Measurements from ENCODE around the gene MAN1B1. TPM values are rescaled to one million over a fixed set of nuclear protein-coding genes. Genes with fewer than 3 reads are reported as not detected.
A peak's percentile ranks its signal among the peaks of the same experiment; 100 is the strongest.

The MAN1B1 gene
- total and polyA plus RNA-seq, 2 donors (not counting 1 experiment from before 2014, with no cell fraction given) = 45.5 to 96.6 TPM

DNA sequence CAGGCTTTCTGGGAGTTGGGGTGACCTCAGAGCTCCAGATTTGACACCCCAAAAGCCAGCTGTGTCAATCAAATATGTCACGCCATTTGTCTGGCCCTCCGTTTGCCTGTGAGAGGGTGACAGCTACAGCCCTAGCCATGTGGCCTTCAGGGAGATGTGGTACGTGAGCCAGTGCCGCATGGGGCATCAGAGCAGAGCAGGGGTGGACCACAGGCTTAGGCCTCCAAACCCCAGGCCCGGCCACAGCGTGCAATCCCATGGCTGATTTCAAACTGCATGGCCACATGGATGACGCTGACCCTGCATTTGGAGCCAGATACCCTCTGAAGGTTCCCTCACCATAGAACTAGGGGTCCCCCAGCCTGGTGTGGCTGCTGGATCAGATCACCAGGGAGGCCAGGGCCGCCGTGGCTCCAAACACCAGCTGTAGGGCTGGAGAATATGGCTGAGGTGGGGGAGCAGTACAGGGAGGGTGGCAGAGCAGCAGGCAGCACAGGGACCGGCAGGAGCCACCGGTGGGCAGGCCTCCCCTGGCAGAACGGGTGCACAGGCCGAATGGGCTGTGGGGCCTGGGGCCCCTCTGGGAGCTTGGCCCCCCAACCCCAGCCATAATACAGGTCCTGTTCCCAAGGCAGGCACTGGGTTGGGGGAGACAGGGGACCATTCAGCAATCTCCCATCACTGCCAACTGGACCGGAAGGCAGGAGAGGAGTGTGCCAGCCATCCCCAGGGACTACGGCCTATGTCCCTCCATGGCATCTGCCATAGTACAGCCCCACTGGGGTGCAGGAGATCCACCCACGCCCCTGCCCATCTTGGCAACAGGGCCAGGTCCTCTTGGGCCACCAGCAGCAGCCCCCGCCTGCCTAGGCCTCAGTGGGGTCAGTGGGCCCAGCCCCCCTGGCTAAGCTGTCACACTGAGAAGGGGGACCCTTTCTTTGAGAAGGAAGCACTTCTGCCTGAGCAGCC is 18.0 kb upstream of the MAN1B1 start:
- TF ChIP-seq, protein P1, sequence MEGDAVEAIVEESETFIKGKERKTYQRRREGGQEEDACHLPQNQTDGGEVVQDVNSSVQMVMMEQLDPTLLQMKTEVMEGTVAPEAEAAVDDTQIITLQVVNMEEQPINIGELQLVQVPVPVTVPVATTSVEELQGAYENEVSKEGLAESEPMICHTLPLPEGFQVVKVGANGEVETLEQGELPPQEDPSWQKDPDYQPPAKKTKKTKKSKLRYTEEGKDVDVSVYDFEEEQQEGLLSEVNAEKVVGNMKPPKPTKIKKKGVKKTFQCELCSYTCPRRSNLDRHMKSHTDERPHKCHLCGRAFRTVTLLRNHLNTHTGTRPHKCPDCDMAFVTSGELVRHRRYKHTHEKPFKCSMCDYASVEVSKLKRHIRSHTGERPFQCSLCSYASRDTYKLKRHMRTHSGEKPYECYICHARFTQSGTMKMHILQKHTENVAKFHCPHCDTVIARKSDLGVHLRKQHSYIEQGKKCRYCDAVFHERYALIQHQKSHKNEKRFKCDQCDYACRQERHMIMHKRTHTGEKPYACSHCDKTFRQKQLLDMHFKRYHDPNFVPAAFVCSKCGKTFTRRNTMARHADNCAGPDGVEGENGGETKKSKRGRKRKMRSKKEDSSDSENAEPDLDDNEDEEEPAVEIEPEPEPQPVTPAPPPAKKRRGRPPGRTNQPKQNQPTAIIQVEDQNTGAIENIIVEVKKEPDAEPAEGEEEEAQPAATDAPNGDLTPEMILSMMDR (conservative IDR thresholded peaks at IDR 0.05 in 1 of 2, IDR thresholded peaks at IDR 0.05 in 1 of 2; ENCODE audit: low read depth in 1 of 2, low read length in 2 of 2) = no peak
- no peak for TF ChIP-seq EZH2 (IDR thresholded peaks at IDR 0.05; ENCODE audit: low read length, missing control alignments)
- Histone ChIP-seq H3K36me3 (ENCODE audit: control insufficient read depth, insufficient read depth, low read length) (no peaks in the 10 kb centered on the region), H4K20me1 (ENCODE audit: control insufficient read depth, extremely low read depth, insufficient read depth, low read length) (no peaks in the 10 kb centered on the region), H3K4me1 (ENCODE audit: control insufficient read depth, extremely low read depth, insufficient read depth, low read length) (peaks cover 10% of the 10 kb centered on the region), H3K79me2 (ENCODE audit: control insufficient read depth, insufficient read depth, low read length) (no peaks in the 10 kb centered on the region), H3K27ac (ENCODE audit: insufficient read depth, low read length) (no peak overlapping the region), H3K4me2 (ENCODE audit: extremely low read depth, insufficient read depth, low read length) (peak overlapping the region; percentile 64), H3K9me3 (ENCODE audit: control insufficient read depth, insufficient read depth, low read depth, low read length) (no peaks in the 10 kb centered on the region), H3K27me3 (ENCODE audit: control insufficient read depth, insufficient read depth, low read length) (no peaks in the 10 kb centered on the region), H3K9ac (ENCODE audit: insufficient read depth, low read length) (no peak overlapping the region), H2AFZ (ENCODE audit: low read length) (no peak overlapping the region), H3K4me3 (replicated peaks in 1 of 4; ENCODE audit: control extremely low read depth in 1 of 4, insufficient read depth in 1 of 4, low read depth in 3 of 4, low read length in 4 of 4) (peak overlapping the region in 2 of 4 experiments; percentile 27)
- no peak for DNase-seq (ENCODE audit: low read depth in 2 of 2)

DNA sequence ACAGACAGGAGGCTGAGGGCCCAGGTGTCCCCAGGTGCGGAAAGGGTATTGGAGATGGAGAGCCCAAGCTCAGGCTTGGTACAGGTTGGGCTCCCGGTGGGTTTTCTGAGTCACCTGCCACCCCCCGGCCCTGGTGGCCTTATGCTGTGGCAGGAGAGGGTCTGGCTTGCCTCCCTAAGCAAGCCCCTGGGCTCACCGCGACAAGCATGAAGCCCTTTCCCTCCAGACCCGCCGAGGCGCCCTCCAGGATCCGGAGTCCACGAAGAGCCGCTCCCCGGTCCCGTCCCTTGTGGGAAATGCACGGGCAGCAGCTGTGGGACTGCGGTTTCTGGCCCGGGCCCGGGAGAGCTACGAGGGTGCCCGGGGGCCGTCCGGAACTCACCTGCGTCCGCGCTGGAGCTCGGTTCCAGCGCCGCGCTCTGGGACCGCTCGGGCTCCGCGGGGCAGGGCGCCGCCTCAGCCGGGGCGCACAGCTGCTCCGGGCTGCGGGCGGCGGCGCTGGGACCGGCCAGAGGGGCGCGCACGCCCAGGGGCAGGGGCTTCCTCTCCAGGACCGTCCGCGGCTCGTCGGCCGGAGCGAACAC is 17.2 kb upstream of the MAN1B1 start:
- Histone ChIP-seq H4K20me1 (ENCODE audit: control insufficient read depth, extremely low read depth, insufficient read depth, low read length) (no peaks in the 10 kb centered on the region), H3K27me3 (ENCODE audit: control insufficient read depth, insufficient read depth, low read length) (no peaks in the 10 kb centered on the region), H2AFZ (ENCODE audit: low read length) (no peak overlapping the region), H3K79me2 (ENCODE audit: control insufficient read depth, insufficient read depth, low read length) (no peaks in the 10 kb centered on the region), H3K36me3 (ENCODE audit: control insufficient read depth, insufficient read depth, low read length) (no peaks in the 10 kb centered on the region), H3K27ac (ENCODE audit: insufficient read depth, low read length) (no peak overlapping the region), H3K9ac (ENCODE audit: insufficient read depth, low read length) (no peak overlapping the region), H3K4me3 (replicated peaks in 1 of 4; ENCODE audit: control extremely low read depth in 1 of 4, insufficient read depth in 1 of 4, low read depth in 3 of 4, low read length in 4 of 4) (peak overlapping the region in 3 of 4 experiments; percentile 27 to 49 (median 27)), H3K4me1 (ENCODE audit: control insufficient read depth, extremely low read depth, insufficient read depth, low read length) (peaks cover 10% of the 10 kb centered on the region), H3K9me3 (ENCODE audit: control insufficient read depth, insufficient read depth, low read depth, low read length) (no peaks in the 10 kb centered on the region), H3K4me2 (ENCODE audit: extremely low read depth, insufficient read depth, low read length) (peak overlapping the region; percentile 64)
- TF ChIP-seq, protein P1 (conservative IDR thresholded peaks at IDR 0.05 in 1 of 2, IDR thresholded peaks at IDR 0.05 in 1 of 2; ENCODE audit: low read depth in 1 of 2, low read length in 2 of 2) = no peak
- TF ChIP-seq EZH2 (IDR thresholded peaks at IDR 0.05; ENCODE audit: low read length, missing control alignments) = no peak
- no peak for DNase-seq (ENCODE audit: low read depth in 2 of 2)

DNA sequence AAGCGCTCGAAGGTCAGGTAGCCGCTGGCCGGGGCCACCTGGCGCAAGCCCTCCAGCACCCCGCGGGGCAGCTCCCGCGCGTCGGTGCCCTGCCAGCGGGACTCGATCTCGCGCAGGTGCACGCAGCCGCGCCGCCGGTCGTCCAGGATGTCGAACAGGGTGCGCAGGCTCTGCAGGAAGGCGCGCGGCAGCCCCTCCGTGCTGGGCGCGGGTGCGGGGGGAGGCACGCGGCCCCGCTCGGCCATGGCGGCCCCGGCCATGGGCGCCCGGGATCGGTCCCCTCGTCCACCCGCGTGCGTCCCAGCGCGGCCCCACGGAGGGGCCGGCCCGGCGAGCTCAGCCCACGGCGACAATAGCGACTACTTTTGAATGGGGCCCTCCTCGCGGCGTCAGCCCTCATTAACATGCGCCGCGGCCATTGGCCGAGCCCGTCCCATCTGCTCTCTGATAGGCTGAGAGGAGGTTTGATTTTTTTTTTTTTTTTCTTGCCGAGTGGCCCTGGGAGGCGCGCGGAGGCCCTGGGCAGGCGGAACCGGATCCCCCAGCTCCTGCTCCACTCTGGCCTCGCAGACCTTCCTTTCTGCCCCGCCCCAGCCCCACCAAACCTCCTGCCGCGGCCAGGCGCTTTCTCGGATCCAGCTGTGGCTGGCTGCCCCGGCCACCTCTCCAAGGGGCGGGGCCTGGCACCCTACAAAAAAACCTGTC is 16.4 kb upstream of the MAN1B1 start, which contains the start of gene SAPCD2:
Gene SAPCD2 (minus strand): TSS at position 357 of the 705 bp plus-strand sequence. CDS start 97 bp downstream, at position 260.
- H4K20me1 ChIP-seq (ENCODE audit: control insufficient read depth, extremely low read depth, insufficient read depth, low read length) = no peaks in the 10 kb centered on the region
- H3K27me3 ChIP-seq (ENCODE audit: control insufficient read depth, insufficient read depth, low read length) = no peaks in the 10 kb centered on the region
- no peak within 1 kb of the TSS for H3K27ac ChIP-seq (ENCODE audit: insufficient read depth, low read length)
- no peak within 1 kb of the TSS for H3K9ac ChIP-seq (ENCODE audit: insufficient read depth, low read length)
- H3K9me3 ChIP-seq (ENCODE audit: control insufficient read depth, insufficient read depth, low read depth, low read length) = no peaks in the 10 kb centered on the region
- peaks cover 10% of the 10 kb centered on the region for H3K4me1 ChIP-seq (ENCODE audit: control insufficient read depth, extremely low read depth, insufficient read depth, low read length)
- H3K4me3 ChIP-seq (replicated peaks in 1 of 4; ENCODE audit: control extremely low read depth in 1 of 4, insufficient read depth in 1 of 4, low read depth in 3 of 4, low read length in 4 of 4) = peak within 1 kb of the TSS in 3 of 4 experiments; percentile 38 to 49 (median 44)
- DNase-seq (ENCODE audit: low read depth in 2 of 2) = peak; percentile 80 to 83
- H3K36me3 ChIP-seq (ENCODE audit: control insufficient read depth, insufficient read depth, low read length) = no peaks in the 10 kb centered on the region
- H3K79me2 ChIP-seq (ENCODE audit: control insufficient read depth, insufficient read depth, low read length) = no peaks in the 10 kb centered on the region
- no peak within 1 kb of the TSS for H2AFZ ChIP-seq (ENCODE audit: low read length)
- TF ChIP-seq, protein P1 (conservative IDR thresholded peaks at IDR 0.05 in 1 of 2, IDR thresholded peaks at IDR 0.05 in 1 of 2; ENCODE audit: low read depth in 1 of 2, low read length in 2 of 2) = no peak
- no peak for TF ChIP-seq EZH2 (IDR thresholded peaks at IDR 0.05; ENCODE audit: low read length, missing control alignments)
- peak within 1 kb of the TSS; percentile 82 for H3K4me2 ChIP-seq (ENCODE audit: extremely low read depth, insufficient read depth, low read length)

All from fibroblast of lung (primary cell).